ENCODE results near the gene TRIM17.

TRIM17 gene

DNA sequence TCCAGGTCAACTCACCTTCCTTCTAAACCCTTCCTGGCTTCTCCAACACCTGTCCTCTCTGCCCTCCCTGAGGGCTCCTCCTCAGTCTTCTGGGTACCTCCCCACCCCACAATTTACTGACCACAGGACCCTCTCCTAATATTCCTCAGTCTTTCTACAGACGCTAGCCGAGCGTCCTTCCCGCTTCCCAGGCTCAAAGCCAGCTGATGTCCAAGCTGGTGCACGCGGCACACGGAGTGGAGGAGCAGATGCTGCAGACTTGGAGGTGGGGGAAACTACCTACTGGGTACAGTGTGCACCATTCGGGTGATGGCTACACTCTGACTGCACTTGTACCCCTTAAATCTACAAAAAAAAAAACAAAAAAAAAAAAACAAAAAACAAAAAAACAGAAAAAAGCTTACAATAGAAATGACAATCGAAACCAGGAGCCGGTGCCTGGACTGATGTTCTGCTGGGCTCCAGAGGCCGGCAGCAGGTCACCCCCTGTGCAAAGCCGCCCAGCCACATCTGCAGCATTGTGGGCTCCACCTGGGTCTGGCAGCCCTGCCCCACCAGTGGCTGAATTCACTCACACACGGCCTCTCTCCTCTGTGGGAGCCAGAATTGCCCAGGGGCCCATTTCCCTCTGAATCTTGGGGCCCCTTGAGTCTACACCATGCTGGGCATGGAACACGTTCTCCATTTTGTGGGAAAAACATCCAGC, 17.0 kb downstream of the TRIM17 start:
- DNase-seq: no peak

DNA sequence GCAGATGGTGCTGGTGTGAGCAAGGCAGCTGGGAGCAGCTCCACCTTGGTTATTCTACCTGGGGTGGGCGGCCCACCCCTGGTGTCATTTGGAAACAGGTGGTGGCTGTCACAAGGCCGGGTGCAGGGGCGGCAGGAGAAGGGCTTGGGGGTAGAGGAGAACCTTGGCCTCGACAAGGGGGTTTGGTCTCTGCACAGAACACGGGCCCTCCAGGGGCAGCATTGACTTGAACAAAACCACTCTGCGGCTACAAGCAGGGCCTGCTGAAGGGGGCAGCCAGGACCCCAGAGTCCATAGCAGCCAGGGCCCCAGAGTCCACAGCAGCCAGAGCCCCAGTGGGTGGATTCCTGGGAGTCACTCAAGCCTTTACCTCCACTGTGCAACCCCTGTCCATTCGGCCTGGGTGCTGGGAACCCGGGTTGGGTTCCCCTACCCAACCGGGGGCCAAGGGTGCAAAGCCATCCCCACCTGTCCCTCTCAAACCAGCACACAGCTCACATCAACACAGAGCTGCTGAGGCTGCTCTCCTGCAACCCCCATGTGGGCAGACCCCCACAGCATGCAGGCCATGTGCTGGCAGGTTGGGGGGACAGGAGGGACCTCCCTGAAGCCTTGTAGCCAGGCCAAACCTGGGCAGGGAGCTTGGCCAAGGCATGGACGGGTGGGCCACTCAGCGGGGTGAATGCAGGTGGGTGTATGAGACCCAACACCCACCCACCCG, 17.8 kb downstream of the TRIM17 start:
- DNase-seq: no peak

DNA sequence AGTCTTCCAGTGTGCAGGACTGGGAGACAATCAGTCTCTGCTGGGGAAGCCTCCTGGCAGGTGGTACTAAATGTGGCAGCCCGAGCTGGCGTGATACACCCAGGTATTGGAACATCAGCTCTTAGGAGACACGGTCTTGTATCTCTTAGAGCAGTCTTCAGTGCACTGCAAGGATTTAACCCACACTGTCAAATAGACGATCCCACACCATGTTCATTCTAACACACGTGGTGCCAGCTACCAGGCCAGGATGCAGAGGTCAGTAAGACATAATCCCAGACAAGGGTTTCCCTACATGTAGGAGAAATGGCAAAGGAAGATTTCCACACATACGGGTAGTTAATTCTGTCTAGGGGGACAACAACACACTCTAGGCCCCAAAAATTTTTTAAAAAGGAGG, 18.7 kb downstream of the TRIM17 start:
- DNase-seq: no peak

DNA sequence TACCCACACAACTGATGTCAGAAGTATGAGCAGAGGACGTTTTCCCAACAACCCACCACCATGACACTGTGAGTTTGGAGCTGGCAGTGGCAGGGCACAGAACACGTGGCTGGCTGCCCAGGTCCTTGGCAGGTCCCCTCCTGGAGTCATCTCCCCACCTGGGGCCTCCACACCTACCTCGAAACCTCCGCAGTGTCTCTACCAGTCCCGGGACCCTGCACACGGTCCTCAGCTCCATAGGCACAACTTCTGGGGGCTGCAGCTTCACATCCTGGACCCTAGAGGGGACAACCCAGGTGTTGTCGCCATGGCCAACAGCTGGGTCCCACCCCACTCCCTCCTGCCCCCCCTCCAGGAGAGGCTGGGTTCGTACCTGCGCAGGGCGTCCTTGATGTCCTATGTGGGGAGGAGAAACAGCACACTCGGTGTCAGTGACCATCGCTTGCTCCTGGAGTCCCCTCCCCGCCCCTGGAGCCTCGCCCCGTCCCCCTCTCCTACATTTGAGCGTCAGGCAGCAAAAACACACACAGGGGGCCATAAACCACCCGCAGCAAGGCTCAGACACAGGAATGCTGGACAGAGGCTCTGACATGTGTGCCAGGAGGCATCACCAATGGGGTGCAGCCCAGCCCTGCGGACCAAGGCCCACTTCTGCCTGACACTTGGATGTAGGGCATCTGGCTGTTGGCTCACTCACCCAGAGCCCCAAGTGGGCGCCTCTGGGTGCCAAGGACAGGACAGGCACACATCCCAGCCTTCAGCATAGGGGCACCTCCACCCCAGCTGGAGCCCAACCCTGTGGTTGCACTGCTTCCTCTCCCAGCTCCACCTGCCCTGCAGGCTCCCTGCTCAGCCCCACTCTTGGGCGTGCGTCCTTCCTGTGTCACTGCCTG, 19.6 kb downstream of the TRIM17 start:
- no peak for DNase-seq

DNA sequence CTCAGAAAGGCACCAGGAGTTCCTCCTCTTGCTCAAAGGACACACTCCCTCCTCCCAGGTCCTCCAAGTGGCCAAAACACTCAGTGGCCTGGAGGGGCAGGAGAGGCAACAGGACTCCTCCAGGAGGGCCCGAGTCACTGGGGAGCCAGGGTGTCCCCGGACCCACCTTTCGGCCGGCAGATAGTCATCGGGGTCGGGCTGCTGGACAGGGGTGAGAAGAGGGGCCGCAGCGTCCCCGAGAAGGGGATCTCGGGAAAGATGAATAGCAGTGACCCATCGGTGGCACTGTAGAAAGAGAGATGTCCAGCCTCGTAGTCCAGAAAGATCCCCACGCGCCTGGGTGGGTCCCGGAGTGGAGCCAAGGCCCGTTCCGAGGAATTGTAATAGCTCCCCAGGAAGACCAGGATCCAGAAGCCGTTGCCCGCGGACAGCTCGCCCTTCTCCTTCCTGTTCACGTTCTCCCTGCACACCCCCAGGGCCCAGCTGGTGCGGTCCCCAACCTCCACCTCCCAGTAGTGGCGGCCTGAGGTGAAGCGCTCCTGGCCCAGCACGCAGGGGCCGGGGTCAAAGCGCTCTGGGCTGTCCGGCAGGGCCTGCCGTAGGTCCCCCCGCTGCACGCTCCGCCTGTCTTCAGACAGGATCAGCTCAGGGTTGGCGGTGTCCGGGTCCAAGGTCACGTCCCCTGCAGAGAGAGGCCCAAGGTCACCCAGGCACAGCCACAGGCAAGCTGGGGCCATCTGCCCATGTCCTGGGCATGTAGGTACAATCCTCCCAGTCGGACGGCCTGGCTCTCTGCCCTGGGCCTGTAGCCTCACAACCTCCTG, 21.9 kb downstream of the TRIM17 start:
- no peak for DNase-seq

DNA sequence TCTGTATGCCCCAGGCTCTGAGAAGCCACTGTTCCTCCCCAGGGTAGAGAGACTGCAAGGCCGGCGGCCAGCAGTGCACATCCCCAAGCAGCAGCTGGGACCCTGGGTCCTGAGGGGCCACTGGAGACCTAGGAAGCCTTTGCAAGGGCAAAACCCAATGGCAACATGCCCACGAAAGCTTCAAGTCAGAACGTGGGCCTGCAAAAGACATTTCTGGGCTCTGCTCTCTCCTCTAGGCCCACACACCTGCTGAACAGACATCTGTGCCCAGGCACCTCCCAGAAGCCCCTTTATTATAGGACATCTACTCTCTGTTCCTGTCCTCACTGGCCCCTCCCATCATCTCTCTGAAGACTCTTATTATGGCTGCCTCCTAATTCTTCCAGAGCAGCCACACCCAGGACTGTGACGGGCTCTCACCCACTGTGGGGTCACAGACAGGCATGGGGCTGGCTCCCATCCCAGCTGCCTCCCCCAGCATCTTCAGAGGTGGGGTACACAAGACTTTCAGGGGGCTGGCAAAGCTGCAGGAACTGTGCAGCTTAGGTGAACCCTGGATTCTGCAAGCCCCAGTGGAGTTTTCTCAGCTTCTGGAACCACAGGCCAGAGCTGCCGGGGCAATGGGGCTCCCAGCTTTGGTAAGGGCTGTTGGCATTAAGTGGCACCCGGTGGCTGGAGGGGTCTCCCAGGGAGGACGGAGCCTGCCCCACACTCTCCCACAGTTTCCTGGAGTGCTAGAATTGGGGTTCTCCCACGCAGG, 22.7 kb downstream of the TRIM17 start:
- DNase-seq: no peak

DNA sequence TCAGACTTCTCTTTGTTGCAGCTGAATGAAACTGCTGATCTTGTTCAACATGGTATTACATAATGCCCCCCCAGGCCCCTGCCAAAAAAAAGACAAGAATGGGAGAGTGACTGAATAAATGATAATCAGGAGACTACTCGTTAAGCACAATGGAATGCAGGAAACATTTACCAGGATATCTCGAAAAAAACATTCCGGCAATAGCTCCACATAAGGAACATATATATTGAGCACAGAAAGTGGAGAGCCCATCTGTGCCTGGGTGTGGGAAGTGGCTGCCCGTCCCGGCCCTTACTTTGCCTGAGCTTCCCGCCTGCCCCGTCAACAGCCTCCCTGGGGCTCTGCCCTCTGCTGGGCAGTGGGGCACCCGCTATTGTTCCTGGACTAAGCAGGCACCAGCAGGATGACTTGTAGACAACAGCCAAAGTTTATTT, 23.4 kb downstream of the TRIM17 start:
- no peak for DNase-seq

DNA sequence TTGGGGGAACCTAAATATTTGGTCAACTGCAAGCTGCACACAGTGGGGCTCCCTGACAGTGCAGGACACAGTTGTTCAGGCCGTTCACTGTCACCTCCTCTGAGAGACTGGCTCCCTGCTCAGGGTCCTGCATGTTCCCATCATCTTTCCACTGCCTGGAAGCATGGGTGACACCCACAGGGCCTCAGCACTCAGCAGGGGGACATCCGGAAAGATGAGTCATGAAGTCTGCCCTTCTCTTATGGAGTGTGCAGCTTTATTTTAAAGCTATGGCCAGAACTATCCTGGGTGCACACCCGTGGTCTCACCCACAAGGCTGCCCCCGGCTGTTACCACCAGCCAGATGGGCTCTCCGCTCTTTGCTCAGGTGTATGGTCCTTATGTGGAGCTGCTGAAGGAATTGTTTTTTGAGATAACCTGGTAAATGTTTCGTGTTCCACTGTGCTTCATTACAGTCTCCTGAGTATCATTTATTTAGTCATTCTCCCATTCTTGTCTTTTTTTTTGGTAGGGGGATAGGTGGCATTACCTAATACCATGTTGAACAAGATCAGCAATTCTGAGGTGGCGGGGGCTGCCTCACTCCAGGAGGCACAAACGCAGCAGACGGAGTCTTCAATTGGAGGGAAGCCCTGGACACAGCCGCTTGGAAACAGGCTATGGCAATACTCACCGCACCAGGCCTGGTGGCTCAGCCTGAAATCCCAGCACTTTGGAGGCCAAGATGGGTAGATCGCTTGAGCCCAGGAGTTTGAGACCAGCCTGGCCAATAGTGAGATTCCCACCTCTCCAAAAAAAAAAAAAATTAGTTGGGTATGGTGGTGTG, 24.3 kb downstream of the TRIM17 start:
- no peak for DNase-seq

DNA sequence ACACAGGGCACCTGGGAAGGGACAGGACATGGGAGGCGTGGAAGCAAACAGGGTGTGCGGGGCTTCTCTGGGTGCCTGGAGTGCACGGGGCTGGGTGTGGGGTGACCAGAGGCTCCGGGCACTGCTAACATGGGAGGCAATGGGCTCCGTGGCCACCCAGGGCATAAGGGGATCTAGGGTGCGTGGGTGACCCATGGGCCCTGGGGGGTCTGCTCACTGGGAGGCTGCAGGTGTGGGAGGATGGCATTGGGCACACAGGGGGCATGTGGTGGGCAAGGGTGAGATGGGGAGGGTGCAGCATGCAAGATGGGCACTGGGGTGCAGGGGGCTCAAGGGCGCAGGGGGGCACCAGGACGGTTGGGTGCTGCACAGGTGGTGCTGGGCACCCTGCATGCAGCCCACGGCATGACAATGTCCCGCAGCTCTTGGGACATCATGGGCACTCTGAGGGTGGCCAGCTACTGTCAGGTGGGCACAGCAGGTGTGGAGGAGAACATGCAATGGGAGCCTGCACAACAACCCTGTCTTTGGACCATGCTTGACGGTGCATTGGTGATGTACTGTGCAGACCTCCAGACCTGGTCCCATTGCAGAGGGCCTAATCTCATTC, 25.1 kb downstream of the TRIM17 start:
- no peak for DNase-seq

DNA sequence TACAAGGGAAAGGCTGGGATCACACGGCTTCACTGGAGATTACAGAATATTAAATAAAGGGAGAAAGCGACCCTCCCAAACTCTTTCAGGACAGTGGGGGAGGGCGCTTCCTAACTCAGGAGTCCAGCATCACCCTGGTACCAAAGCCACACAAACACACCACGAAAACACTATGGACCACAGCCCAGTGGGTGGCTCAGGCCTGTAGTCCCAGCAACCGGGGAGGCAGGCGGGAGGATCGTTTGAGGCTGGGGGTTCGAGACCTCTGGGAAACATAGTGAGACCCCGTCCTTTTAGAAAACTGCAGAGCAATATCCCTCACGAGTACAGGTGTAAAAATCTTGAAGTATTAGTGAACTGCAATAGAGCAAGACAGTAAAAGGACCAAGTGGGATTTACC, 26.0 kb downstream of the TRIM17 start:
- no peak for DNase-seq

DNA sequence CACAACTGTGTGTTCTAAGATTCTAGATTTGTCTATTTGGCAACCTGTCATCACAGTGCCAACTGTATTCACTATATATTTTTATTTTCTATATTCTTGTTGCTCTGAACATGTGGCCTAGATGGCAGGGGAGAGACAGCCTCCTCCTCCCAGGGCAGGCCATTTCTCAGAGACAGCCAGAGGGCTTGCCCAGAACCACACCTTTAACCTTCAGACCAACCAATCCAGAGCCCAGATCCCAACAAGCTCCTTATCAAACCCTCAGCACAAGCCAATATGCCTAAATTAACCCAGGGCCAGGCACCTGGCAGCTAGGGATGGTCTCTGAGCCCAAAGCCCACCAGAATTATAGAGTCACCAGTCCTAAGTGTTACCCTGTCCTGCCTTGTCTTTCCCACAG, 29.3 kb downstream of the TRIM17 start:
- DNase-seq: no peak

DNA sequence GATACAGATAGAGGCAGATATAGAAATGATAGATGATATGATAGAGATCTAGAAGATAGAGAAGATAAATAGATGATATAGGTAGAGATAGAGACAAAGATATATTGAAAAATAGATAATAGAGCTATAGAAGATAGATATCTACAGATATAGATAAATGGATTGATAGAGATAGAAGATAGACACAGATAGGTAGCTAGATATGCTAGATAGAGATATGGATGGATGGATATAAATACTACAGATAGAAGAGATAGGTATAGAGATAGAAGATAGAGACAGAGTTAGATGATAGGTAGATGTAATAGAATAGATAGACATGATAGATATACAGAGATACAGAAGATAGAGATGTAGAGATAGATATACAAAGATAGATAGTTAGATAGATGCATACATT, 31.4 kb downstream of the TRIM17 start:
- no peak for DNase-seq

DNA sequence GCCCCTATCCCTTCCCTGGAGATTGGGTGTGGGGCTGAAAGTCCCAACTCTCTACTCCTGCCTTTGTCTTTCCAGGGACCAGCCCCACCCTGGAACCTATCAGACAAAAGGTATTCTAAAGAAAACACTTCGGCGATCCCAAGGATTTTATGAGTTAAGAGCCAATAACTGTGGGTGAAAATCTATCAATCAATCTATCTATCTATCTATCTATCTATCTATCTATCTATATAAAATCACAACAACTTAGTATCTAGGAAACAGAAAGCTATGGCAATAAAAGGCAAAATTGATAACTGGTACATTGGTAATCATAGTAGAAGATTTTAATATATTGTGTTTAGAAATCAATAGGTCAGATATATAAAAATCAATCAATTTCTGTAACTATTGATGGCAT, 32.9 kb downstream of the TRIM17 start:
- DNase-seq: no peak

DNA sequence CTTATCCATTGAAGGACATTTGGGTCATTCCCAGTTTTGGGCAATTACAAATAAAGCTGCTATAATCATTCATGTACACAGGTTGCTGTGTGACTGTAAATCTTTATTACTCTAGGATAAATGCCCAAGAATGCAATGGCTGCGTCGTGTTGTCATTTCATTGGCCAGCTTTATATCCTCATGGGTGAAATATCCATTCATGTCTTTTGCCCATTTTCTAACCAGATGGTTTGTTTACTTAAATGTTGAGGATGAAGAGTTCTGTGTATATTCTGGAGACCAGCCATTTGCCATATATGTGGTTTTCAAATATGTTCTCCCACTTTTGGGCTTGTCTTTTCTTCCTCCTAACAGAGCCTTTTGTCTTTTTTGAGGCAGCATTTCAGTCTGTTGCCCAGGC, 35.3 kb downstream of the TRIM17 start:
- DNase-seq: no peak

DNA sequence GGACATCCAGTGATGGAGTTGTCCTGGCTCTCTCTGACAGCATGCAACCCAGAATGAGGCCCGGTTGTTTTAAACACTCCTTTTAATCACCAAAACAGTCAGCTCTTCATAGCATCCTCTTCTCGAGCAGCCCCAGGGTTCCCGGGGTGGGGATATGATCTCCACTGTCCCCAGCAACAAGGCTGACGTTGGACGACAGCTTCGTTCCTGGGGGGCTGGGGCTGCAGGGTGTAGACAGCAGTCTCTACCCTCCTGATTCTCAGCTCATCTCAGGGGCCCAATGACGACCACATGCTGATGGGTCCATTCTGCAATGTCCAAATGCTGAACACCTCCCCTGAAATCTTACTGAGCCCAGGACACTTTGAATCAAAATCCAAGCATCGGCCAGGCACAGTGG, 37.0 kb downstream of the TRIM17 start:
- DNase-seq: no peak

DNA sequence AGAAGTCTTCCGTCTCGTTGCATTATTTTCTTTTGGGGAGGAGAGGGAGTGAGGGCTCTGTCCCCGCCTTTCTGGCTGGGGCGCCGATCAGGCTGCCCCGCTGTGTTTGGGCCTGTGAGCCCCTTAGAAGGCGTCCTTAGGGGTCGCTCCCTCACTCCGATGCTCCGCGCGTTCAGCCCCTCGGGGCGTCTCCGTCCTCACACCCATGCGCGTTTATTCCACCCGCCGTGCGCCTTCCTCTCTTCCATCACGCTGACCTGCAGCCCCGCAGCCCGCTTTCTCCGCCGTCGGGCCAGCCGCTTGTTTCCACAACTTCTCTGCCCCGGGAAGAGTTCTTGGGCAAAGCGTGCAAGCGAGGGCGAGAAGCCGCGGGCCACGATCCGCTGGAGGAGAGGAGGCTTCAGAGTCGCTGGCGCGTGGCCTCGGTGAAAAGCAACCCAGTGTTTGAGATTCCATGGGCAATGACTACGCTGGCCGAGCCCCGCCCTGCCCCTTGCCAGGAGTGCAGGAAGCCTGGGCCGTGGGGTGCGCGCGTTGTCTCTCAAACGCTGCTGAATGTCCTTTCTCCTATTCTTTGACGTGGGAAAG, 37.7 kb downstream of the TRIM17 start:
- no peak for DNase-seq

DNA sequence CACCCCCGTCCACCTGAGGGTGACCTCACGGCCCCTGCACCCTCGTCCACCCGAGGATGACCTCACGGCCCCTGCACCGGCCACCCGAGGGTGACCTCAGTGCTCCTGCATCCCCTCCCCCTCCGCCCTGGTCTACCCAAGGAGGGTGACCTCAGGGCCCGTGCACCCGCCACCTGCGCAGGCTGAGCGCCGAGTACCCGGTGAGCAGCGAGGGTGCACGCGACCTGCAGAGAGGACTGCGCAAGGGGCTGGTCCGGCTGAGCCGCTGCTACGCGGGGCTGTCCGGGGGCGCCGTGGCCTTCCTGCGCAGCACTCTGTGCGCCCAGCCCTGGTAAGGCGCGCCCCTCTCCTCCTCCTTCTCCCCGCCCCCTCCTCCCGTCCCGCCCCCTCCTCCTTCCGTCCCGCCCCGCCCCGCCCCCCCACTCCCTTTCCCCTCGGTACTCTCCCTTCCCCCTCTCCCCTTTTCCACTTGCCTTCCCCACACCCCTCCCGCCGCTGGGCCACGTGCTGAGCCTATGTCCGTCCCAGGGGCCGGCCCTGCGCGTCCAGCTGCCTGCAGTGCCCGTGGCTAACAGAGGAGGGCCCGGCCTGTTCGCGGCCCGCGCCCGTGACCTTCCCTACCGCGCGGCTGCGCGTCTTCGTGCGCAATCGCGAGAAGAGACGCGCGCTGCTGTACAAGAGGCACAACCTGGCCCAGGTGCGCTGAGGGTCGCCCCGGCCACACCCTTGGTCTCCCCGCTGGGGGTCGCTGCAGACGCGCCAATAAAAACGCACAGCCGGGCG, 38.4 kb downstream of the TRIM17 start:
- DNase-seq: no peak

DNA sequence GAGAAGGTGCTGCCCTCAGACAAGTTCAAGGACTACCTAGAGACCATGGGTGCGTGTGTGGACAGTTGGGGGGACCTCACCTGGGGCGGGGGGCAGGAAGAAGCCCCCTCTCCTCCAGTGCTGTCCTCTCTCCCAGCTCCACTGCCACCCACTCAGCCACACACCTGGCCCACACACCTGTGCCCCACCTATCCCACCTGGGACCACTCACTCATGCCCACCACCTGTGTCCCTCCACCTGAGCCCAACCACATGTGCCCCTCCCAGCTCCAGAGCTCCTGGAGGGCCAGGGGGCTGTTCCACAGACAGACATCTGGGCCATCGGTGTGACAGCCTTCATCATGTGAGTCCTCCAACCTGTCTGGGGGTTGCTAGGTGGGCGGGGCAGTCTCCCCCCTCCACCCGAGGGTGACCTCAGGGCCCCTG, 39.0 kb downstream of the TRIM17 start:
- no peak for DNase-seq

All from cortex of kidney (tissue), 1 donor.